GM20431 (cell line): ENCODE results near the gene DENND1C.

Experiments
- in situ Hi-C: fragments of 300-500 bp; cut with MseI, MboI; formaldehyde crosslinking; loops from one replicate; pipeline ENCODE4 v1.15.0; 2020; ENCODE audit warnings: low sequenced_read_pairs; ENCODE audit not compliant: unreplicated experiment

The DENND1C gene

GRCh38 chr19:6482343-6482686 is 728 bp upstream of the DENND1C start:
- in situ Hi-C loops, result no loop called here

GRCh38 chr19:6480848-6481415 is 655 bp downstream of the DENND1C start:
- in situ Hi-C loops, result no loop called here

GRCh38 chr19:6479836-6480398 is 1.7 kb downstream of the DENND1C start:
- in situ Hi-C loops, result no loop called here

- in situ Hi-C loops, result no loop called here
These were observed 2.8 kb downstream of the DENND1C start for GRCh38 chr19:6478815-6479214.

- in situ Hi-C loops, result no loop called here
These were observed 4.6 kb downstream of the DENND1C start for GRCh38 chr19:6476896-6477431.

GRCh38 chr19:6476155-6476895 is 5.3 kb downstream of the DENND1C start:
- in situ Hi-C loops, result no loop called here

GRCh38 chr19:6475321-6476108 is 6.1 kb downstream of the DENND1C start:
- in situ Hi-C loops, result no loop called here

GRCh38 chr19:6473647-6474046 is 7.9 kb downstream of the DENND1C start:
- in situ Hi-C loops, result no loop called here

GRCh38 chr19:6472713-6473112 is 8.9 kb downstream of the DENND1C start:
- in situ Hi-C loops, result no loop called here

GRCh38 chr19:6471076-6471475 is 10.5 kb downstream of the DENND1C start:
- in situ Hi-C loops, result no loop called here

GRCh38 chr19:6470173-6470572 is 11.4 kb downstream of the DENND1C start:
- in situ Hi-C loops, result no loop called here

- in situ Hi-C loops, result no loop called here
These were observed 14.2 kb downstream of the DENND1C start for GRCh38 chr19:6467384-6467783.

- in situ Hi-C loops, result no loop called here
These were observed 14.9 kb downstream of the DENND1C start for GRCh38 chr19:6466526-6467248.

GRCh38 chr19:6465663-6466062 is 15.9 kb downstream of the DENND1C start:
- in situ Hi-C loops, result no loop called here

GRCh38 chr19:6465006-6465405 is 16.6 kb downstream of the DENND1C start:
- in situ Hi-C loops, result no loop called here

- in situ Hi-C loops, result no loop called here
These were observed 17.3 kb downstream of the DENND1C start, which contains the start of gene CRB3 for GRCh38 chr19:6464070-6464873. TSS of gene CRB3 (plus strand) at chr19:6464271. CDS start at chr19:6464702, 431 bp downstream.

- in situ Hi-C loops, result no loop called here
These were observed 21.3 kb downstream of the DENND1C start for GRCh38 chr19:6460099-6460884.
